Tibial artery (tissue), 4 donors: ENCODE measurements around the gene APLNR.

ENCODE experiments used
- DNase-seq, 2 donors: peaks; one replicate each; pipeline ENCODE4 v3.0.0-alpha.2; 2019
- H3K27ac ChIP-seq, 2 donors: fragments of 200-600 bp; sonication (generic) in 1 of 2; 1 replicate in 1 of 2; 2 replicates in 1 of 2; pipeline ENCODE4 v1.5.1; 2018 to 2019; ENCODE audit warnings: mild to moderate bottlenecking in 1 of 2
- H3K27me3 ChIP-seq, 2 donors: fragments of 200-600 bp; sonication (generic) in 1 of 2; one replicate each; pipeline versions ENCODE4 v1.5.1 to v1.6.0; 2016 to 2019
- H3K36me3 ChIP-seq, 3 donors: fragments of 200-600 bp; sonication (generic) in 2 of 3; one replicate each; pipeline ENCODE4 v1.5.1; 2016 to 2019; ENCODE audit warnings: mild to moderate bottlenecking in 2 of 3
- H3K4me1 ChIP-seq, 4 donors: fragments of 200-600 bp; sonication (generic) in 2 of 4; 1 replicate in 3 of 4; 2 replicates in 1 of 4; pipeline ENCODE4 v1.5.1; 2016 to 2019
- H3K4me3 ChIP-seq, 2 donors: fragments of 200-600 bp; sonication (generic) in 1 of 2; 1 replicate in 1 of 2; 2 replicates in 1 of 2; pipeline ENCODE4 v1.5.1; 2018 to 2019; ENCODE audit warnings: mild to moderate bottlenecking in 2 of 2
- H3K9me3 ChIP-seq, 3 donors: fragments of 200-600 bp; sonication (generic) in 1 of 3; one replicate each; pipeline ENCODE4 v1.5.1; 2016 to 2019
- intact Hi-C: fragments of 100-400 bp; cut with DNase I; formaldehyde crosslinking; loops from one replicate; pipeline ENCODE4 v1.15.0; 2023; ENCODE audit warnings: low total_unique reads
- TF ChIP-seq, protein P1 (sequence below), 2 experiments: fragments of 200-600 bp in 1 of 2; fragments of 450-650 bp in 1 of 2; IDR thresholded peaks; one replicate each; pipeline ENCODE4 v1.5.1; 2017 to 2019; ENCODE audit warnings: antibody characterized with exemption in 2 of 2, mild to moderate bottlenecking in 1 of 2, moderate library complexity in 1 of 2

The APLNR gene

DNA sequence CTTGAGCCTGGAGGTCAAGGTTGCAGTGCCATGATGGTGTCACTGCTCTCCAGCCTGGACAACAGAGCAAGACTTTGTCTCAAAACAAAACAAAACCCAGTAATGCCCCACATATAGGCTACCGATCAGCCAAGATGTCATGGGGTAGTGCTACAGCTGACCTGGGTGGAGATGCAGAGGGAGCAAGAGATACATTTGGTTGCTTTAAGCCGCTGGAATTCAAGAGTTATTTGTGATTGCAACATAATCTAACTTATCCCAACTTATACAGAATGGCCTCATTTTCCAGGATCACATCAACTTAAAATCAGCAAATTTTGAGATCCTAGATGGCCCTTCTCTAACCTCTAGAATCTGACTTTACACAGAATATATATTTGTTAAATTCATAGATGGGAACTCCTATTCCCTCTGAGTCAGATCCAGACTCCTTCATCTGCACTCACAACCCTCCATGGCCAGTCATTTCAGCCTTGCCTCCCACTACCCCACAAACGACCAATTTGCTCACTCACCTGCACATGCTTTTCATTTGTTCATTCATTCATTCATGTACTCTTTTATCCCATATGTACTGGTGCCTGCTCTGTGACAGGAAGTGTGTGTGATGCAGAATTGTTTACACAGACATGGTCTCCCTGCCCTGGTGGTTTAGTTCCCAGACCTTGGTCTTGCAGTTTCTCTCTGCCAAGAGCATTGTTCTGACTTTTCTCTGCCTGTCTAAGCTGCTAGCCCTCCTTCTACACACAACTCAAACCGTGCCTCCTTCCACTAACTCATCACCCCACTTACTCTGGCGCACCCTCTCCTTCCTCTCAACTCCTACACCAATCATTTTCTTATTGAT lies 24.1 kb upstream of the APLNR start:
- H3K36me3 ChIP-seq = no peaks in the 10 kb centered on the region
- intact Hi-C loops = no loop called here
- TF ChIP-seq, protein P1, sequence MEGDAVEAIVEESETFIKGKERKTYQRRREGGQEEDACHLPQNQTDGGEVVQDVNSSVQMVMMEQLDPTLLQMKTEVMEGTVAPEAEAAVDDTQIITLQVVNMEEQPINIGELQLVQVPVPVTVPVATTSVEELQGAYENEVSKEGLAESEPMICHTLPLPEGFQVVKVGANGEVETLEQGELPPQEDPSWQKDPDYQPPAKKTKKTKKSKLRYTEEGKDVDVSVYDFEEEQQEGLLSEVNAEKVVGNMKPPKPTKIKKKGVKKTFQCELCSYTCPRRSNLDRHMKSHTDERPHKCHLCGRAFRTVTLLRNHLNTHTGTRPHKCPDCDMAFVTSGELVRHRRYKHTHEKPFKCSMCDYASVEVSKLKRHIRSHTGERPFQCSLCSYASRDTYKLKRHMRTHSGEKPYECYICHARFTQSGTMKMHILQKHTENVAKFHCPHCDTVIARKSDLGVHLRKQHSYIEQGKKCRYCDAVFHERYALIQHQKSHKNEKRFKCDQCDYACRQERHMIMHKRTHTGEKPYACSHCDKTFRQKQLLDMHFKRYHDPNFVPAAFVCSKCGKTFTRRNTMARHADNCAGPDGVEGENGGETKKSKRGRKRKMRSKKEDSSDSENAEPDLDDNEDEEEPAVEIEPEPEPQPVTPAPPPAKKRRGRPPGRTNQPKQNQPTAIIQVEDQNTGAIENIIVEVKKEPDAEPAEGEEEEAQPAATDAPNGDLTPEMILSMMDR (IDR thresholded peaks at IDR 0.05) = no peak

DNA sequence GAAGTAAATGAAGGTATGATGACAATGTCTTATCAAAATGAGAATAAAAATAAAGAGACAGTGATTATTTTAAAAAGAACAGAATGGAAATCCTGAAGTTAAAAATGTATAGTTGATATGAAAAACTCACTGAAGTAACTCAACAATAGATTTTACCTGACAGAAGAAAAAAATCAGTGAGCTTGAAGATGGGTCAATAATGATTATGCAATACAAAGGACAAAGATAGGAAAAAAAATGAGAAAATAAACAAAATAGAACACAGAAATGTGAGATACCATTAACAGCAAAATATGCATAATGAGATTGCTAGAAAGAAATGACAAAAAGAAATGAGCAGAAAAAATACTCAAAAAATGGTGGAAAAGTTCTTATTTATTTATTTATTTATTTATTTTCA lies 19.1 kb upstream of the APLNR start:
- Histone ChIP-seq H3K36me3 (no peaks in the 10 kb centered on the region), H3K4me1 (no peaks in the 10 kb centered on the region), H3K27ac (no peak overlapping the region), H3K9me3 (peaks cover 0 to 7% (median 3%) of the 10 kb centered on the region in 3 donors), H3K27me3 (peaks cover 0 to 3% of the 10 kb centered on the region in 2 donors), H3K4me3 (no peak overlapping the region)
- intact Hi-C loops = no loop called here
- TF ChIP-seq, protein P1 (IDR thresholded peaks at IDR 0.05) = no peak
- DNase-seq = no peak

More for the DNA sequence above, 24.1 kb upstream of the APLNR start:
- Histone ChIP-seq H3K9me3 (peaks cover 0 to 7% (median 3%) of the 10 kb centered on the region in 3 donors), H3K4me1 (no peaks in the 10 kb centered on the region), H3K4me3 (no peak overlapping the region), H3K27ac (no peak overlapping the region), H3K27me3 (no peaks in the 10 kb centered on the region)
- no peak for DNase-seq

DNA sequence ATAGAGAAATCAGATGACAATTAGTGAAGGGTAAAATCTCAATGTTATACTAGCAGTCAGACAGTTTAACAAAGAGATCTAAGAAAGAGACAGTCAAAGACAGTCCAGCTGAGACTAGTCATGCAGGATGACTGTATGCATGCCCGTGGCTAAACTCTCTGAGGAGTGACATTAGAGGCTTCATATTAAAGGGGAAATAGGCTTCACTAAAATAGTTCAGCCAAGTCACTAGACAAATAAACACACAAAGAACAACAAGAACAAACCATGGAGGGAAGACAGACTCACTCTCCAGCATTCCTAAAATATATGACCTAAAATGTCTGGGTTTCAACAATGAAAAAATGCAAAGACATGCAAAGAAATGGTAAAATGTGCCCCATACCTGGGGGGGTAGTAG lies 18.6 kb upstream of the APLNR start:
- no peak for DNase-seq
- intact Hi-C loops = loop anchor here (2.0 kb wide), 1 partner anchor 413 kb away; no protein-coding TSS in a partner anchor
- H3K27ac ChIP-seq = no peak overlapping the region
- peaks cover 0 to 7% (median 3%) of the 10 kb centered on the region in 3 donors for H3K9me3 ChIP-seq
- TF ChIP-seq, protein P1 (IDR thresholded peaks at IDR 0.05) = no peak
- H3K4me3 ChIP-seq = no peak overlapping the region
- H3K4me1 ChIP-seq = no peaks in the 10 kb centered on the region
- H3K27me3 ChIP-seq = peaks cover 0 to 6% of the 10 kb centered on the region in 2 donors
- no peaks in the 10 kb centered on the region for H3K36me3 ChIP-seq

DNA sequence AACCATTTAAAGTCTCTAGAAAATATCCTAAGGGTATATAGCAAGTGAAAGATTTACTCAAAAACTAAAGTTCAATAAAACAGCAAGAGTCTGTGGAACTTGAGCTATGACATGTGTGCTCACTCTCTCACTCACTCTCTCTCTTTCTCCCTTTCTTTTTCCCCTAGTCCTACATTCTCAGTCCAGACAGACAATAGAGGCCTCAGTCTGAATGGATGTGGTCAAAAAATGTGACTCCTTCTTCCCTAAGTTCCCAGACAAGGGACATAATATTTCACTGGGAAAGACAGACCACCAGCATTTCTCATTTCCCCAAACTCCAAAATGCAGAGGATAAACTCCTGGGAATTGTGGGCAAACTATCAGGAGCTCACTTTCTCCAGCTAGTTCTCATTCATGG lies 17.6 kb upstream of the APLNR start:
- no peaks in the 10 kb centered on the region for H3K36me3 ChIP-seq
- no peak overlapping the region for H3K4me3 ChIP-seq
- intact Hi-C loops = loop anchor here (2.0 kb wide), 1 partner anchor 412 kb away; no protein-coding TSS in a partner anchor
- H3K4me1 ChIP-seq = no peaks in the 10 kb centered on the region
- no peak overlapping the region for H3K27ac ChIP-seq
- H3K27me3 ChIP-seq = peaks cover 0 to 6% of the 10 kb centered on the region in 2 donors
- peaks cover 0 to 7% (median 3%) of the 10 kb centered on the region in 3 donors for H3K9me3 ChIP-seq
- TF ChIP-seq, protein P1 (IDR thresholded peaks at IDR 0.05) = no peak
- DNase-seq = no peak

DNA sequence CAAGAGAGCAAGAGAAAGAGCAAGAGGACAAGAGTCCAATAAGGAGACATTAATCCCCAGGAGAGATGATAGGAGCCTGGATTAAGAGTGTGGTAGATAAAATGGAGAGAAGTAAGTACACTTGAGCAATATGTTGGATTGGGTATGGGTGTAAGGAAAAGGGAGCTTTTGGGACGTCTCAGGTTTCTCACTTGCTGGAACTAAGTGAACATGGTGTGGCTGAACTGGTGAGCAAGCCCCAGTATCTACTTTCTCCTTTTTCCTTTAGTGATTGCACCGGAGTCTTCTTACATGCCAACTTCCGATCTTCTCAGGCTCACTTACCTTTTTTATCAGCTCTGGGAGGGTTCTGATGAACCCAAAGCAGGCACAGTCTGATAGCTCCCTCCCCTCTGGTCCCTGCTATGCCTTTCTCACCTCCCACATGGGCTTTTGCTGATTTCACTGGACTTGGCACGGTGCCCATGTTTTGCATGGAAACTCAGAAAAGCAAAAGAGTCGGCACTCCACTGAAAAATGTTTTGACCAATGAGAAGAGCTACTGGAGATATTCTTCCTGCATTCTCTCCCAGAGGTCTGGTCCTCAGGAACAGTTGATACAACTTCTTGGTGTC lies 14.5 kb upstream of the APLNR start:
- Histone ChIP-seq H3K36me3 (no peaks in the 10 kb centered on the region), H3K9me3 (peaks cover 0 to 2% (median 0%) of the 10 kb centered on the region in 3 donors), H3K27ac (no peak overlapping the region), H3K4me3 (no peak overlapping the region), H3K27me3 (peaks cover 0 to 6% of the 10 kb centered on the region in 2 donors), H3K4me1 (no peaks in the 10 kb centered on the region)
- TF ChIP-seq, protein P1 (IDR thresholded peaks at IDR 0.05) = no peak
- DNase-seq = no peak
- intact Hi-C loops = no loop called here
